Fibroblast of skin of left quadriceps (primary cell): ENCODE data around the gene OR10A2.
"Not testable (repeated sequence)": the region's sequence is repeated elsewhere in the genome, so short reads cannot be mapped to it uniquely, and the experiment has no call there.

Source experiments
- DNase-seq, 2 experiments: peaks; one replicate each; pipeline ENCODE4 v3.0.0-alpha.2; 2013; ENCODE audit warnings: low read depth in 2 of 2

The OR10A2 gene, protein sequence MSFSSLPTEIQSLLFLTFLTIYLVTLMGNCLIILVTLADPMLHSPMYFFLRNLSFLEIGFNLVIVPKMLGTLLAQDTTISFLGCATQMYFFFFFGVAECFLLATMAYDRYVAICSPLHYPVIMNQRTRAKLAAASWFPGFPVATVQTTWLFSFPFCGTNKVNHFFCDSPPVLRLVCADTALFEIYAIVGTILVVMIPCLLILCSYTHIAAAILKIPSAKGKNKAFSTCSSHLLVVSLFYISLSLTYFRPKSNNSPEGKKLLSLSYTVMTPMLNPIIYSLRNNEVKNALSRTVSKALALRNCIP

DNA sequence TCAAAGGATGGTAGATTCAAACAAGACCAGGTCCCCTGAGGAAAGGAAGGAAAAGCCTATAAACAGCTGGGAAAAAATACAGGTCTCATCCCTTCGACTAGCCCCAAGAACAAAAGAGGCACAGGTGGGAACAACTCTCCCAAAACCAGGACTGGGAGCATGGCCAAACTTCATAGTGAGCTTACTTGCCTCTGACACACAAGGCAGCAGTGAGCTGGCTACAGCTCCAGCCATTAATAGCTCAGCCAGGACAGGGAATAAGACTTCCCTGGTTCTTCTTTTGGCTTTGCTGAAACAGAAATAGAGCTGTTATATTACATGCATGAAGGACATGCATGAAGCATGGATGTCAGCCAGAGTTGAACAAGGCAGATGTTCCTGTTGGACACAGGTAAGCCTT is at the start of gene OR10A2:
Gene OR10A2, plus strand, starts transcription at position 97 of the 400 bp plus-strand sequence. CDS start 6,698 bp downstream, outside the sequence.
- DNase-seq: no peak

DNA sequence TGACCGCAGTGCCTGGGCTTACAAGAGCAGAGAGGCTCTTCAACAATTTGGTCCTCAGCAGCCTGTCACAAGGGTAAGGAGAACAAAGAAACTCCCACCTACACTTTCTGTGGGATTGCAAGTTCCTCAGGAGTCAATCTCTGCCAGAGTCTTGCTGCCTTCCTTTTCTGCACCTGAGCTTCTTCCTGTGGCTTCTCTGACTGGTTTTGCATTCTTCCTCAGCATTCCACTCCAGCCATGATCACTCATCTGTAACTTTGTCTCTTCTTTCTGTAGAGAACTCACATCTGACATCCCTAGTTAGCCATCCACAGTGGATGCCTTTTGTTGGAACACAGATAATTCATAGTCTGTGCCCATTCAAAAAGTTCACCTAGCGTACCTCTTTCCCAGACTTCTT is 49.2 kb upstream of the OR10A2 start:
- no peak for DNase-seq

DNA sequence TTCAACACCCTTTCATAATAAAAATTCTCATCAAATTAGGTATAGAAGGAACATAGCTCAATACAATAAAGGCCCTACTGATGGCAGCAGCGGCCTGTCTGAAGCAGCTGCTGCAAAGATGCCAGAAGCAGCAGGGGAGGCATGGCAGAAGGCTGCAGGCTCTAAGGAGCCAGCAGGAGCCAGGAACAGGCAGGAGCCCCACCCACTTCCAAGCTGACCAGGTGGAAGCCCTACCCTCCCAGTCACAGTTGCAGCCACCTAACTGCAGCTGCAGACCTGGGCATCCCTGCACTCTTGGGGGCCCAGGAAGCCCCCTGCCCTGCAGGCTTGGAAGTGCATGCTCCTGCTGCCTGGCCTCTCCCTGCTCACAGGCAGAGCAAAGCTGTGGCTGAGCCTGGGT is 45.2 kb upstream of the OR10A2 start:
- no peak for DNase-seq

DNA sequence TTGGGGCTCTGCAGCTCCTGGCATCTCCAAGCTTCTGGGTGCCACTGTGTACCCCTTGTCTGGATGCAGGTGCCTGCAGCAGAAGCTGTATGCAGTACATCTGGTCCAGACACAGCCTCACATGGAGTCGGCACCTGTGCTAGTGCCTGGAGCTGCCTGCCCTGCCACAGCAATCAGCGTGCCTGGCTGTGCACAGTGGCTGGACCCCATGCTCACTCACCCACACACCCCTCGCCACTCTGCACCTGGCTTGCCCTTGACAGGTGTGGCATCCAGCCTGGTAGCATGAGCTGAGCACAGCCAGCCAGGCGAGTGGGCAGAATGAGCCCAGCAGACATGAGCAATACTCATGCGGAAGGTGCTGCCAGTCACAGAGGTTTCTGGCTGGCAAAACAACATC is 43.9 kb upstream of the OR10A2 start:
- no peak for DNase-seq

DNA sequence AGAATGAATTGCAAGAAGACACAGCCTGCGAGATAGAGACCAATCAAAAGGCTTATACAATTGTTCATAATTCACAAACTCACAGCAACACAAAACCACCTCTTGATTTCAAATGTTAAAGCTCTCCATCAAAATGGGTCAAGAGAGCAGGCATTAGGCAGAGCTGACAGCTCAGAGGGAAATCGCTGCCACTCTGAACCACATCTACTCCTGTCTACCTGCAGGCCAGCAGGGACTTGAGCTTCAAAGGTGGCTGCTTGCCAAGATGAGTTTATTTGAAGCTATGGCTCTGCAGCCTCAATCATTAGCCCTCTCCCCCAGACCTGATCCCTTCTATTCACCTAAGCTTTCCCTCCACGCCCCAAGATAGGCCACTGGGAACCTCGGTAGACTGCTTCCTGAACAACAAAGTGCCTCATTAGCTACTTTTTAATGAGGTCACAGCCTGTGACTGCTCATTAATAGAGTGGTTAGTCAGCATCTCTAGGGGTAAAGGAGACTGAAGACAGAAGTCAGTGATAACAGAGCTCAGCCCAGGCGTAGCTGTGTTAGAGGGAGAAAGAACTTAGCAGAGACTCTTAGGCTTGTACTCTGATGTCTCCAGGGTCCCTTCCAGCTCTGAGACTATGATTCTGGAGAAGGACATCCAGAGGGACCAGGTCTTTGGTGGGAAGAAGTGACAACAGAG is 38.6 kb upstream of the OR10A2 start:
- no peak for DNase-seq

DNA sequence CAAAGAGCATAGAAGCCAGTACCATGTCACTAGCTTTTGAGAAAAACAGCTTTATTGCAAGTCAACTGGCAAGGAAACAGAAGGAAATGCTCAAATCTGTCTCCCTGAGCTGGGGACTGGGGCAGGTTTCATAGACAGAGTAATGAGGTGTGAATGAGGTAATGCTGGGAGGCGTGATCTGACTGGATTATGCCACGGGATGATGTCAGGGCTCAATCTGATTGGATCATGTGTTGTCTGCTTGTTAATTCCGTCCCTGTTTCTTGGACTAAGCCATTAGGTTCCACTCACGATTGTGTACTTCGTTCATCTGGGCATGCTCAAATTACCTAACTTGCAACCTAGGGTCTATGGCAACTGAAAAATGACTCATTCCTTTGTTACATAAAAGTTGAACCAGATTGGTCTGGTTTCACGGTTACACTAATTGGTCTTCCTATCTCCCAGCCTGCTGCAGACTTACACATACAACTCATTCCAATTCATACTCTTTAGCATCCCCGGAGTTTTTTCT is 37.6 kb upstream of the OR10A2 start:
- no peak for DNase-seq

DNA sequence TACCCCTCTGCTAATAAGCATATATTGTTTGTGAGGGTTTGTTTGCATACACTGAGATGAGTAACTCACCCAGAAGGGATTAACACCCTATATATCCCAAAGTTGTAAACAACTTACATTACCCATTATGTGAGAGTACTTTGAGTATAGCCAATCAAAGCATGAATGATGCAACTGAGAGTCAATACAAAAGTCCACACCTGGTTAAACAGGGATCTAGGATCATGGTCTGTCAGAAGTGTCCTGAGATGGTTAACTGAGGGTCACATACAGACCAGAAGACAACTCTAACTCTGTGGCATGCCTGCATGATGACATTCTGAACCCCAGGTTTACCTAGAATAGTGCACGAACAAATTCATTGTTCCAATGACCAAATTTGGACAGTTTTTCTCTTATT is 34.8 kb upstream of the OR10A2 start:
- no peak for DNase-seq

DNA sequence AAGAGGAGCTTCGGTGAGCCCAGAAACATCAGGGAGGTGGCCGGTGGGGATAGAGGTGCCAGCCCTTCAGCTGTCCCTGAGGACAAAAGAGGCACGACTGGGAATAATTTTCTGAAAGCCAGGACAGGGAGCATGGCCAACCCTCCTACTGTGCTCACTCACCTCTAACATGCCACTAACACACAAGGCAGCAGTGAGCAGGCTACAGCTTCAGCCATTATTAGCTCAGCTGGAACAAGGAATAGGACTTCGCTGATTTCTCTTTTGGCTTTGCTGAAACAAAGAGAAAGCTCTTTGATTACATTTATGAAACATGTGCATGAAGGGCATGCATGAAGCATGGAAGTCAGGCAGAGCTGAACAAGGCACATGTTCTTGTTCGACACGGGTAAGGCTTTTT is 29.5 kb upstream of the OR10A2 start:
- DNase-seq: no peak

DNA sequence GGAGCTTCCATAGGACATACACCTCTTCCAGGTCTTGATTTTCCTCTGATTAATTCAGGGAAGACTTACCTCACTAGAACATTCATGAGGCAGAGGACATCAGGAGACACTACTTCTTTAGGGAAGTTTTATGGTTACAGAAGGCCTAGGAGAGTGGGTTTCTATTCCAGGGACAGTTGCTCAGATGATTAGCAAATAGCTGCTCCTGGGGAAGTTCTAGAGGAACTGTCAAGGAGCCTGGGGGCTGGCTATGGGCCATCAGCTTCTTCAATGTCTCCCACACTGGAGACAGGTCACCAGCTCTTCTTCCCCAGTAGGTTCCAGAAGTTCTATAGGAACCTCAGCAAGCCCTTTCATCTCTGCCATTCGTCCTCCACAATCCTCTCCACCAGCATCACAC is 28.8 kb upstream of the OR10A2 start:
- DNase-seq: no peak

DNA sequence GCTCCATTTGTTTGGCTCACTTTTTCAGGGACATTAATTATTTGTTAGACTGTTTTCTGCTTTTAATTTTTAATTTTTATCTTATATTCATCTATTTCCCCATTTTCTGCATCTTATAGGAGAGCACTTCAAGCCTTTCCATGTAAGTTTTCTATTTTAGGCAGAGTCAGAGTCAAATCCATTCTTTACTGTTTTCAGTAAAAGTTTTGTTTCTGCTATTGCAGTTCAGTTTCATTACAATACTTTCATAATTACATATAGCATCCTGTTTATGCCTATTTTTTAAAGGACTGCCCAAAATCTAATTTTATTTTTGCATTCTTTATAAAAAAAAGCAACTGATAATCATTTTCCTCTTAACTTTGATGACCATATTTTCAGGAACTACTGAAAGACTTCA is 21.2 kb upstream of the OR10A2 start:
- no peak for DNase-seq

DNA sequence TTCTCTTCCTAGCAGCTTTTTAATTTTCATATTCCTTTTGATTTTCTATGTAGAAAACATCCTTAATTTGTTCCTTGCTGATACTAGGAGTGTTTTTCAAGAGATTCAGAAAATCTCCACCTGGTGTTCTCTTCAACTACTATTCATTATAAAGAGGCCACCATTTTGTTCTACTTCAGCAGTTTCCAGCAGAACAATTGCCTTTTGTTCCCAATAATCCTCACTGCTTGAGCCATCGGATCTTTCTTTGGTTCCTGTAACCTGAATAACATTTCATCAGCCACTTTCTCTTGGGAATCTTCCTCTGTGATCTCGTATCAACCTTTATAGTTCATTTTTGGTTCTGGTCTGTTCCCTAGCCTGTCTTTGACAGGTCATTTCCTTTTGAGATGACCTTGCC is 19.2 kb upstream of the OR10A2 start:
- no peak for DNase-seq

DNA sequence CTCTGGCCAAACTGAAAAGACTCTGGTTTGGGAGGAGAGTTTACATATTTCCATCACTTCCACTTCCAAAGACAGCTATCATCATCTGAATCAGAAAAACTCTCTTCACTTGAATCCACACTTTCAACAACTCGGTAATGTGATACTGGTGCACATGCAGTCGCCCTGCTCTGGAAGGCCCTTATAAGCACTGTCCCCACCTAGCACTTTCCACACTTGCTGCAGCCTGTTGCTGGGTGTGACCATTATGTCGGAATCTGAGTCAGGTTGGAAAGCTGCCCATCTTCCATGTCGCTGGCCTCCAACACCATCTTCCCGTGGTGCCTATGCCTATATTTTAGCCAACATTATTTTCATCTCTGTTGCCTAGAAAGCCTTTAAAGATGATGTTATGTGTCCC is 18.5 kb upstream of the OR10A2 start:
- no peak for DNase-seq

DNA sequence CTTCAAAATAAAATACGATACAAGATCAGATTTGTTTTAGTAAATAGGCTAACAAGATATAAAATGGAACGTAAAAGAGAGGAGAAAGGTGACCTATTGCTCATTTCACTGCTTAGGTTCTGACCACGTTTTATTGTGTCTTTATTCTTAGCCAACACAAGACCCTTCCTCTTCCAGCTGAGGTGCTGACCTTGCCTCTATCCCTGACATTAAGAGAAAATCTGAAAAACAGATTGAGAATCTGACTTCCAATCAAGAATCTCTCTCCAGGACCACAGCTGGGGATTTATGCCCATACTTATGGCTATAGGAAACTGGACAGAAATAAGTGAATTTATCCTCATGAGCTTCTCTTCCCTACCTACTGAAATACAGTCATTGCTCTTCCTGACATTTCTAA is 17.5 kb upstream of the OR10A2 start, which contains the start of gene OR10A5:
Gene OR10A5, plus strand, starts transcription at position 301 of the 400 bp plus-strand sequence. Its CDS starts 0 bp downstream, at position 301.
- no peak for DNase-seq

DNA sequence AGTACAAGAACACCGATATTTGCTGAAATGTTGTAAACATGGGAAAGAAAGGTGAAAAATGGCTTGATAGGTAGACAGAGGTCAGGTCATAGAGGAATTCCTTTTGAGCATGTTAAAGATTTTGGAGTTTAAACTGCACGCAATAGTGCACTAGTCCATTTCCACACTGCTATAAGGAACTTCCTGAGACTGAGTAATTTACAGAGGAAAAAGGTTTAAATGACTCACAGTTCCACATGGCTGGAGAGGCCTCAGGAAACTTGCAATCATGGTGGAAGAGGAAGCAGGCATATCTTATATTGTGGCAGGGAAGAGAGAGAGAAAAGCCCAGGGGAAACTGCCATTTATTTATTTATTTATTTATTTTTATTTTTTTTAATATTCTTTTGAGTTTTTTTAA is 12.3 kb upstream of the OR10A2 start:
- DNase-seq: no peak

DNA sequence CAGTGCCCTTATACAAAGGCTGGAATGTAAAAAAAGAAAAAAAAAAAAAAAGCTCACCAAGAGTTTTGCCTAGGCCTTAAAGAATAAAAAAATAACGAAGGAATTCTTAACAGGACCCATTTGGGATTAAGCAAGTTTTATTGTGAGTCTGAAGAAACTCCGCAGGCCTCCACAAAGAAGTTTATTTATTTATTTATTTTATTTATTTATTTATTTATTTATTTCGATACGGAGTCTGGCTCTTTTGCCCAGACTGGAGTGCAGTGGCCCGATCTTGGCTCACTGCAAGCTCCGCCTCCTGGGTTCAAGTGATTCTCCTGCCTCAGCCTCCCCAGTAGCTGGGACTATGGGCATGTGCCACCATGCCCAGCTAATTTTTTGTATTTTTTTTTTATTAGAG is 8.1 kb upstream of the OR10A2 start:
- DNase-seq: not testable (repeated sequence)

DNA sequence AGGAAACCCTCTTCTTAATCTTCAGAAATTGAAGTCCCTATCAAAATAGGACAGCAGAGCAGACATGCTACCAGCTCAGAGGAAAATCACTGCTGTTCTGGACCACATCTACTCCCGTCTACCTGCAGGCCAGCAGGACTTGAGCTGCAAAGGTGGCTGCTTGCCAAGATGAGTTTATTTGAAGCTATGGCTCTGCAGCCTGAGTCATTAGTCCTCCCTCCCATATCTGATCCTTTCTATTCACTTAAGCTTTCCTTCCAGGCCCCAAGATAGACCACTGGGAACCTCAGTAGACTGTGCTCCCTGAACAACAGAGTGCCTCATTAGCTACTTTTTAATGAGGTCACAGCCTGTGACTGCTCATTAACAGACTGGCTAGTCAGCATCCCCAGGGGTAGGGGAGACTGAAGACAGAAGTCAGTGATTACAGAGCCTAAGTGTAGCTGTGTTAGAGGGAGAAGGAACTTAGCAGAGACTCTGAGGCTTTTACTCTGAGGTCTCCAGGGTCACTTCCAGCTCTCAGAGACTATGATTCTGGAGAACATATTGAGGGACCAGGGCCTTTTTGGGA is 6.8 kb upstream of the OR10A2 start:
- no peak for DNase-seq

DNA sequence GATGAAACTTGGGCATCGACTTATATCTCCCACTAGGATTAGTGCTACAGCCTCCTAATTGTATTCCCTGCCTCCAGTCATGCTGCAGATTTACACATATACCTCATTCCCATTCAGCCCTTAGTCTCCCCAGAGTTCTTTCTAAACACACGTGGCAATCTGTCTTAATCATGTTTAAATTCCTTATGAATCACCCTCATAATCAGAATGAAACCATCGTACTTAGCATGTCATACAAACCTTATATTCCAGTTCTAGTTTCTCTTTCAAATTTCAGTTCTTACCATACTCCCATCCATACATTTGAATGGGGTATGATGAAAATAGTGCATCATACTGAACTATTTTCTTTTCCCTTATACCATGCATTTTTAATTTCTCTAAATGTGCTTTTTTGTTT is 6.0 kb upstream of the OR10A2 start:
- DNase-seq: no peak

DNA sequence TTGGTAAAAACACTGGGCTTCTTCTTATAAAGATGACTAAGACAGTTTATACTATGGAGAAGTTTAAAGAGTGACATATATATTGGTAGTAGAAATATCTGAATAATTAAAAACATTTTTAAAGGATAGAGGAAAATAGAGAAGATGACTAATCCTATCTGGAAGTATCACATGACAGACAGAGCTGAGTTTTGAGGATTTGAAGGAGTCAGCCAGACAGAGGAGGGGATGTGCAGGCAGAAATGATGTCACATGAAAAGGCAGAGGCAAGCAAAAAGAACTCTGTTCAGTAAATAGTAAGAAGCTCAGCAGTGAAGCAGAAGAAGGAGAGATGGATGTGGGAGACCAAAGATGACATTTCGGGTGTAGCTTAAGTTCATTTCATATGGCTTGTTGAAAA is 1.6 kb downstream of the OR10A2 start:
- peak; percentile 11 to 13 for DNase-seq

DNA sequence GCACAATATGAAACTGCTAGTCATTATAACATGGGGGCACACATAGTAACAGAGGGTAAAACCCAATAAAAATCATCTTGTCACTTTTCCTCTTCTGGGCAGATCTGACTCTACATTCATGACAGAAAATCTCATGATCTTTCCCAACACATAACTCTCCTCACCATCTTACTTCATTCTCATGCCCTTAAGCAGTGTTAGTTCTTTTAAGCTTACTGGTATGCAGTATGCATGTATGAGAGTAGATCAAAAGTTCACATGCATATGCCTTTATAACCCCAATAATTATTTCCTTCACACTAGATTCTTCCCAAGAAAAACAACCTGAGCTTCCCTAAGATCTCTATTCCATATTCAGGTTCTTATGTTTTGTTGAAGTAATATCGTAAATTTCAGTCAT is 8.4 kb downstream of the OR10A2 start:
- DNase-seq: no peak

DNA sequence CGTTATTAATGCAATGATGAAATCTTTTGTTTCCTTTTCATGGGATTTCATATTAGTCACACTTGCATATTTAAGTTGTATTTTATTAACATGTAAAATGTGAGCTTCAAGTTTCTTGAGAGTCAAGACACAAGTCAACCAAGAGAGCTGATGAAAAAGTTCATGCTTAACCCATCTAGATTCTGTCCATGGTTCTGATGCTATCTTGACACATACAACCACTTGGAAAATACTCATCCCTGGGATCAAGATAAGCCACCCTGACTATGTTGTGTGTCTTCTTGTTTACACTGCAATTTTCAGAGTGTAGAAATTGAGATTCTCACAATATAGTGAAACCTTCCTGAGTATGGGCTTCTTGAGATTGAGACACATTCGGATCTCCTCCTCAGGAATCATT is 12.9 kb downstream of the OR10A2 start:
- DNase-seq: no peak

DNA sequence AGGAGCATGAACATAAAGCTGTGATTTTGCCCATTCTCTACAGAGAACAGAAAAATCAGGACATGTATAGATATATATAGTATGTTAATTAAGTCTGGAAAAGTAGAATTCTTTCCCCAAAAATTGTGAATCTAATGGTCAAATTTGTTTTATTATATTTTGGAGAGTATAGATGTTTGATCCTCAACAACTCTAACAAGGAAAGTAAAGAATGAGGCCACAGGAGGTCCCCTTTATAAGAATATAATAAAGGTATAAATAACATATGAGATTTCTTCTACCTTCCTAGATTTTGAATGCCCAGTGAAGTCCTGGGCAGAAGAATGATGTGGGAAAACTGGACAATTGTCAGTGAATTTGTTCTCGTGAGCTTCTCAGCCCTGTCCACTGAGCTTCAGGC is 13.5 kb downstream of the OR10A2 start, which contains the start of gene OR10A4:
Gene OR10A4, plus strand, starts transcription at position 301 of the 400 bp plus-strand sequence. Its CDS starts 23 bp downstream, at position 324.
- DNase-seq: no peak

DNA sequence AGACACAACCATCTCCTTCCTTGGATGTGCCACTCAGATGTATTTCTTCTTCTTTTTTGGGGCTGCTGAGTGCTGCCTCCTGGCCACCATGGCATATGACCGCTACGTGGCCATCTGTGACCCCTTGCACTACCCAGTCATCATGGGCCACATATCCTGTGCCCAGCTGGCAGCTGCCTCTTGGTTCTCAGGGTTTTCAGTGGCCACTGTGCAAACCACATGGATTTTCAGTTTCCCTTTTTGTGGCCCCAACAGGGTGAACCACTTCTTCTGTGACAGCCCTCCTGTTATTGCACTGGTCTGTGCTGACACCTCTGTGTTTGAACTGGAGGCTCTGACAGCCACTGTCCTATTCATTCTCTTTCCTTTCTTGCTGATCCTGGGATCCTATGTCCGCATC is 14.1 kb downstream of the OR10A2 start:
- no peak for DNase-seq

DNA sequence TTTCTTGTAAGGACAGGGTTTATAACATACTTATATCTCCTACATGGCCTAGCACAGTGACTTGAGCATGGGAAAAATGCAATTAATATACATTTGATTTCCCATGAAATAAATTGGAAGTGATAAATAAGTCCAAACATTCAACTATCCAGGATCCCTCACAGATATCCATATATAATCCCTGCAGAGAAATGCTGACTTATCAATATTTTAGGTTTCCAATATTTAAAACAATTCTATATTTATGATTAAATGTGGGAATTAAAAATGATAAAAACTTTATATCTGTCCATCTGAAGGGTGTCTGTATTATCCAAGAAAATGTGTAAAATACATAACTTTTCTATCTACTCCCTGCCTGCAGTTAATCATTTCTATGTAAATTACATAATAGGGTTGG is 19.9 kb downstream of the OR10A2 start:
- no peak for DNase-seq
